Gastrocnemius medialis (tissue), 4 donors: ENCODE data around the gene CSF2RB. TPM values are rescaled to one million over a fixed set of nuclear protein-coding genes. Genes with fewer than 3 reads are reported as not detected.

Experiments used
- ATAC-seq, 2 donors: fragments of 150-250 bp; one replicate each; pipeline ENCODE4 v1.9.1; 2016
- DNase-seq, 2 donors: peaks; one replicate each; pipeline ENCODE4 v3.0.0-alpha.2; 2019
- H3K27ac ChIP-seq, 4 donors: fragments of 200-600 bp; sonication (generic); 1 replicate in 1 of 4; 2 replicates in 3 of 4; pipeline ENCODE4 v1.5.1; 2016 to 2018; ENCODE audit warnings: mild to moderate bottlenecking in 2 of 4, moderate library complexity in 1 of 4
- H3K27me3 ChIP-seq, 3 donors: fragments of 200-600 bp; sonication (generic) in 2 of 3; 1 replicate in 1 of 3; 2 replicates in 2 of 3; pipeline versions ENCODE4 v1.5.1 to v1.6.0; 2016 to 2019; ENCODE audit warnings: mild to moderate bottlenecking in 1 of 3, moderate library complexity in 1 of 3
- H3K36me3 ChIP-seq, 2 donors: fragments of 200-600 bp; sonication (generic) in 1 of 2; one replicate each; pipeline ENCODE4 v1.5.1; 2017 to 2018
- H3K4me1 ChIP-seq, 2 donors: fragments of 200-600 bp; sonication (generic) in 1 of 2; one replicate each; pipeline ENCODE4 v1.5.1; 2016 to 2017; ENCODE audit warnings: mild to moderate bottlenecking in 2 of 2
- H3K4me3 ChIP-seq, 4 donors: fragments of 200-600 bp; sonication (generic) in 3 of 4; 1 replicate in 1 of 4; 2 replicates in 3 of 4; pipeline ENCODE4 v1.5.1; 2016 to 2019; ENCODE audit warnings: mild to moderate bottlenecking in 2 of 4
- H3K9me3 ChIP-seq, 3 donors: fragments of 200-600 bp; sonication (generic) in 2 of 3; 1 replicate in 1 of 3; 2 replicates in 2 of 3; pipeline ENCODE4 v1.5.1; 2016 to 2019
- CTCF ChIP-seq, 5 experiments: fragments of 450-650 bp in 3 of 5; fragments of 200-600 bp in 2 of 5; sonication (generic) in 2 of 5; IDR thresholded peaks in 4 of 5; conservative IDR thresholded peaks in 1 of 5; 1 replicate in 4 of 5; 2 replicates in 1 of 5; pipeline ENCODE4 v1.5.1; 2016 to 2019; ENCODE audit warnings: antibody characterized with exemption in 5 of 5, mild to moderate bottlenecking in 3 of 5, moderate library complexity in 3 of 5
- POLR2A ChIP-seq, 2 donors: fragments of 450-650 bp; IDR thresholded peaks; one replicate each; pipeline ENCODE4 v1.6.1; 2017; ENCODE audit warnings: antibody characterized with exemption in 2 of 2, mild to moderate bottlenecking in 2 of 2, moderate library complexity in 2 of 2
- in situ Hi-C, 4 donors: fragments of 200-750 bp; cut with MboI; loops; one replicate each; pipeline versions ENCODE4 v1.15.0 to v1.8.0; 2017; ENCODE audit warnings: low sequenced_read_pairs in 4 of 4
- intact Hi-C: fragments of 100-400 bp; cut with DNase I; formaldehyde crosslinking; loops from one replicate; pipeline ENCODE4 v1.15.1; 2023; ENCODE audit warnings: low total_unique reads
- total RNA-seq, 4 donors: library from RNA; depleted of rRNA; stranded (reverse); fragments of >200 nt; gene quantifications; one replicate each; pipeline versions ENCODE4 v1.1.0 to v1.2.3, GENCODE V29; 2016

CSF2RB gene
- total RNA-seq, 4 donors from 2014 or later = 1.2 to 2.0 (median 1.6) TPM

GRCh38 chr22:36948273-36949225 is 35.1 kb downstream of the CSF2RB start:
- in situ Hi-C loops (no loop called here), intact Hi-C loops (no loop called here)
- H3K36me3 ChIP-seq = no peaks in the 10 kb centered on the region
- H3K4me3 ChIP-seq = no peak overlapping the region
- TF ChIP-seq POLR2A (IDR thresholded peaks at IDR 0.05) = no peak
- TF ChIP-seq CTCF (IDR thresholded peaks at IDR 0.05 in 4 of 5, conservative IDR thresholded peaks at IDR 0.05 in 1 of 5) = no peak
- ATAC-seq = no peak
- H3K4me1 ChIP-seq = no peaks in the 10 kb centered on the region
- H3K27me3 ChIP-seq = no peaks in the 10 kb centered on the region
- no peaks in the 10 kb centered on the region for H3K9me3 ChIP-seq
- no peak overlapping the region for H3K27ac ChIP-seq
- no peak for DNase-seq

GRCh38 chr22:36950797-36951590 is 37.6 kb downstream of the CSF2RB start:
- intact Hi-C loops = no loop called here
- no peak for ATAC-seq

GRCh38 chr22:36951746-36952145 is 38.3 kb downstream of the CSF2RB start:
- DNase-seq (no peak), ATAC-seq (no peak)
- no peak for TF ChIP-seq POLR2A (IDR thresholded peaks at IDR 0.05)
- no peak for TF ChIP-seq CTCF (IDR thresholded peaks at IDR 0.05 in 4 of 5, conservative IDR thresholded peaks at IDR 0.05 in 1 of 5)
- Histone ChIP-seq H3K4me1 (no peaks in the 10 kb centered on the region), H3K9me3 (no peaks in the 10 kb centered on the region), H3K4me3 (no peak overlapping the region), H3K27me3 (peaks cover 0 to 7% (median 0%) of the 10 kb centered on the region in 3 donors), H3K36me3 (no peaks in the 10 kb centered on the region), H3K27ac (no peak overlapping the region)
- intact Hi-C loops = no loop called here
- in situ Hi-C loops = loop anchor here in 1 of 4 donors (25.0 kb wide), 1 partner anchor 164 kb away; the partner anchor contains the start of gene IFT27

More at GRCh38 chr22:36950797-36951590, 37.6 kb downstream of the CSF2RB start:
- Histone ChIP-seq H3K4me3 (no peak overlapping the region), H3K36me3 (no peaks in the 10 kb centered on the region), H3K27ac (no peak overlapping the region), H3K27me3 (peaks cover 0 to 3% (median 0%) of the 10 kb centered on the region in 3 donors), H3K9me3 (no peaks in the 10 kb centered on the region), H3K4me1 (no peaks in the 10 kb centered on the region)
- in situ Hi-C loops = loop anchor here in 1 of 4 donors (25.0 kb wide), 1 partner anchor 164 kb away; the partner anchor contains the start of gene IFT27
- no peak for DNase-seq
- TF ChIP-seq CTCF (IDR thresholded peaks at IDR 0.05 in 4 of 5, conservative IDR thresholded peaks at IDR 0.05 in 1 of 5) (no peak), POLR2A (IDR thresholded peaks at IDR 0.05) (no peak)

GRCh38 chr22:36953239-36954080 is 40.0 kb downstream of the CSF2RB start:
- Histone ChIP-seq H3K27me3 (peaks cover 0 to 9% (median 0%) of the 10 kb centered on the region in 3 donors), H3K27ac (no peak overlapping the region), H3K4me1 (no peaks in the 10 kb centered on the region), H3K4me3 (no peak overlapping the region), H3K9me3 (no peaks in the 10 kb centered on the region), H3K36me3 (no peaks in the 10 kb centered on the region)
- intact Hi-C loops (no loop called here), in situ Hi-C loops (loop anchor here in 1 of 4 donors (25.0 kb wide), 1 partner anchor 166 kb away; the partner anchor contains the start of gene IFT27)
- ATAC-seq = no peak
- DNase-seq = no peak
- TF ChIP-seq CTCF (IDR thresholded peaks at IDR 0.05 in 4 of 5, conservative IDR thresholded peaks at IDR 0.05 in 1 of 5) (no peak), POLR2A (IDR thresholded peaks at IDR 0.05) (no peak)
